ENCODE data around the gene RABL6.
"Not testable (repeated sequence)": the region's sequence is repeated elsewhere in the genome, so short reads cannot be mapped to it uniquely, and the experiment has no call there.

The RABL6 gene

GRCh38 chr9:136882109-136882946 is 74.6 kb downstream of the RABL6 start:
- peak; percentile 88 for DNase-seq (ENCODE audit: low spot score)

- DNase-seq (ENCODE audit: low spot score) = not testable (repeated sequence)
Measured at GRCh38 chr9:136882947-136883283, 75.2 kb downstream of the RABL6 start.

GRCh38 chr9:136883670-136884069 is 75.9 kb downstream of the RABL6 start:
- DNase-seq (ENCODE audit: low spot score) = not testable (repeated sequence)

- peak; percentile 100 for DNase-seq (ENCODE audit: low spot score)
Measured at GRCh38 chr9:136885950-136886578, 78.3 kb downstream of the RABL6 start, which contains the start of gene TRAF2. TSS of gene TRAF2 (plus strand) at chr9:136886516. CDS start at chr9:136898741, 12,225 bp downstream.

- DNase-seq (ENCODE audit: low spot score) = peak; percentile 86
Measured at GRCh38 chr9:136886610-136887597, 79.2 kb downstream of the RABL6 start.

- no peak for DNase-seq (ENCODE audit: low spot score)
Measured at GRCh38 chr9:136888454-136888853, 80.7 kb downstream of the RABL6 start.

- no peak for DNase-seq (ENCODE audit: low spot score)
Measured at GRCh38 chr9:136889858-136890257, 82.1 kb downstream of the RABL6 start.

- DNase-seq (ENCODE audit: low spot score) = no peak
Measured at GRCh38 chr9:136890661-136891060, 82.9 kb downstream of the RABL6 start.
